Activated CD8-positive, alpha-beta T cell treated with anti-CD3 and anti-CD28 coated beads, Interleukin-2, amount 10 ng/mL, durations not matched to agents 7 days and 5 days (primary cell): Measurements from ENCODE around the gene CTNNA3. TPM values are rescaled to one million over a fixed set of nuclear protein-coding genes. Genes with fewer than 3 reads are reported as not detected.

Experiments
- ATAC-seq: fragments of 150-1000 bp; cut with Tn5 transposase; one replicate; pipeline ENCODE4 v1.10.0; 2021; ENCODE audit warnings: moderate library complexity
- CTCF ChIA-PET: fragments of 350-600 bp; sonication (Branson Sonifier 250); formaldehyde crosslinking; loops from one replicate; lab custom pipeline; 2021; ENCODE audit warnings: antibody characterized with exemption; lab: Charles Lee
- POLR2A ChIA-PET: fragments of 350-600 bp; sonication (Branson Sonifier 250); formaldehyde crosslinking; loops from one replicate; lab custom pipeline; 2021; ENCODE audit warnings: antibody characterized with exemption; lab: Charles Lee
- DNase-seq: peaks from one replicate; pipeline ENCODE4 v3.0.0-alpha.2; 2020
- H3K27ac Mint-ChIP-seq: one replicate; pipeline ENCODE4 v1.8.0; 2021; ENCODE audit warnings: mild to moderate bottlenecking, mixed read lengths
- H3K27me3 Mint-ChIP-seq: one replicate; pipeline ENCODE4 v1.8.0; 2021; ENCODE audit warnings: low read depth, mixed read lengths
- H3K36me3 Mint-ChIP-seq: one replicate; pipeline ENCODE4 v1.8.0; 2021; ENCODE audit warnings: low read depth, mixed read lengths
- H3K4me1 Mint-ChIP-seq: one replicate; pipeline ENCODE4 v1.8.0; 2021; ENCODE audit warnings: low read depth, mixed read lengths
- H3K4me3 Mint-ChIP-seq: one replicate; pipeline ENCODE4 v1.8.0; 2021; ENCODE audit warnings: mild to moderate bottlenecking, mixed read lengths
- H3K9me3 Mint-ChIP-seq: one replicate; pipeline ENCODE4 v1.8.0; 2022; ENCODE audit warnings: mixed read lengths; ENCODE audit not compliant: insufficient read depth
- total RNA-seq, 2 experiments: library from RNA; stranded (reverse); gene quantifications; one replicate each; pipeline ENCODE4 v1.2.3, GENCODE V29; 2021

CTNNA3 gene
- total RNA-seq, 2 experiments from 2014 or later = 1.3 to 2.6 TPM

- Mint-ChIP-seq H3K36me3 (no peaks in the 10 kb centered on the region), H3K27me3 (no peaks in the 10 kb centered on the region), H3K9me3 (peaks cover 15% of the 10 kb centered on the region), H3K4me3 (no peak overlapping the region), H3K27ac (no peak overlapping the region), H3K4me1 (no peaks in the 10 kb centered on the region)
- POLR2A ChIA-PET = no interaction called here
- DNase-seq (no peak), ATAC-seq (no peak)
- CTCF ChIA-PET = no interaction called here
Measured at GRCh38 chr10:66041771-66042170, 1654.2 kb downstream of the CTNNA3 start.

DNA sequence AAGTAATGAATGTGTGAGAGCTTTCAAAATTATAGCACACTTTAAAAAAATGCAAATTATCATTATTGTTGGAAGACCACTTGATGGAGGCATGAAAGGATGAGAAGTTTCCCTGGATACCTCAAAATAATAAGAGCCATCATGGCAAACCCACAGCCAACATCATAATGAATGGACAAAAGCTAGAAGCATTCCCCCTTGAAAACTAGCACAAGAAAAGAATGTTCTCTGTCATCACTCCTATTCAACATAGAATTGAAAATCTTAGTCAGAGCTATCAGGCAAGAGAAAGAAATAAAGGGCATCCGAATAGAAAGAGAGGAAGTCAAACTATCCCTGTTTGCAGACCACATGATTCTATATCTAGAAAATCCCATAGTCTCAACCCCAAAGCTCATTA is 1657.4 kb downstream of the CTNNA3 start:
- H3K27me3 Mint-ChIP-seq = no peaks in the 10 kb centered on the region
- H3K36me3 Mint-ChIP-seq = no peaks in the 10 kb centered on the region
- ATAC-seq = no peak
- POLR2A ChIA-PET = no interaction called here
- H3K27ac Mint-ChIP-seq = no peak overlapping the region
- no peak overlapping the region for H3K4me3 Mint-ChIP-seq
- CTCF ChIA-PET = no interaction called here
- H3K9me3 Mint-ChIP-seq = peaks cover 6% of the 10 kb centered on the region
- no peak for DNase-seq
- H3K4me1 Mint-ChIP-seq = no peaks in the 10 kb centered on the region

- ATAC-seq (no peak), DNase-seq (no peak)
- POLR2A ChIA-PET = no interaction called here
- H3K4me3 Mint-ChIP-seq = no peak overlapping the region
- H3K4me1 Mint-ChIP-seq = no peaks in the 10 kb centered on the region
- peaks cover 15% of the 10 kb centered on the region for H3K9me3 Mint-ChIP-seq
- no peaks in the 10 kb centered on the region for H3K36me3 Mint-ChIP-seq
- CTCF ChIA-PET = no interaction called here
- no peaks in the 10 kb centered on the region for H3K27me3 Mint-ChIP-seq
- H3K27ac Mint-ChIP-seq = no peak overlapping the region
Measured at GRCh38 chr10:66026321-66026720, 1669.7 kb downstream of the CTNNA3 start.

GRCh38 chr10:66025186-66025585 is 1670.8 kb downstream of the CTNNA3 start:
- POLR2A ChIA-PET = no interaction called here
- no peak overlapping the region for H3K27ac Mint-ChIP-seq
- ATAC-seq (no peak), DNase-seq (no peak)
- no peaks in the 10 kb centered on the region for H3K27me3 Mint-ChIP-seq
- no peaks in the 10 kb centered on the region for H3K4me1 Mint-ChIP-seq
- H3K4me3 Mint-ChIP-seq = no peak overlapping the region
- peaks cover 12% of the 10 kb centered on the region for H3K9me3 Mint-ChIP-seq
- CTCF ChIA-PET = no interaction called here
- H3K36me3 Mint-ChIP-seq = no peaks in the 10 kb centered on the region

DNA sequence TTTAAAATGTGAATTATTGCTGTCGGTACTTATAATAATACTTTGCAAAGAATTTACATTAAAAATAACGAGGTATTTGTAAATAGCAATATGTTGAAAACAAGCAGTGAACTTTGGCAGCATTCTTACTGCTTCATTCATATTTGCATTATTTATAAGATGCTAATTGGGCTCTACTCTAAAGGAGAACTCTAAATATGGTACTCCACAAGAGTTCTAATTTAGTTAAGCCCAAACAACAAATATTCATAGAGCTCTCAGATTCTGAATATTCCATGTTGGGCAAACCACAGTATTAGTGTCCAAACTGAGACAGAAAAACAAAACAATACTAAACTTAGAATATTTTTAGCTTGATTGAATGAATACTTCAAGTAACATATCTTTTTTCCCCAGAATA is 1674.6 kb downstream of the CTNNA3 start:
- CTCF ChIA-PET = no interaction called here

GRCh38 chr10:66008221-66008620 is 1687.8 kb downstream of the CTNNA3 start:
- Mint-ChIP-seq H3K27me3 (no peaks in the 10 kb centered on the region), H3K4me1 (no peaks in the 10 kb centered on the region), H3K9me3 (no peaks in the 10 kb centered on the region), H3K4me3 (no peak overlapping the region), H3K27ac (no peak overlapping the region), H3K36me3 (no peaks in the 10 kb centered on the region)
- DNase-seq = no peak
- ChIA-PET POLR2A (no interaction called here), CTCF (no interaction called here)
- ATAC-seq = no peak

More for the DNA sequence above, 1674.6 kb downstream of the CTNNA3 start:
- Mint-ChIP-seq H3K27me3 (no peaks in the 10 kb centered on the region), H3K4me3 (no peak overlapping the region), H3K4me1 (no peaks in the 10 kb centered on the region), H3K27ac (no peak overlapping the region), H3K9me3 (peaks cover 7% of the 10 kb centered on the region), H3K36me3 (no peaks in the 10 kb centered on the region)
- ATAC-seq (no peak), DNase-seq (no peak)
- POLR2A ChIA-PET = no interaction called here

- Mint-ChIP-seq H3K4me1 (no peaks in the 10 kb centered on the region), H3K9me3 (no peaks in the 10 kb centered on the region), H3K36me3 (no peaks in the 10 kb centered on the region), H3K27me3 (no peaks in the 10 kb centered on the region), H3K27ac (no peak overlapping the region), H3K4me3 (no peak overlapping the region)
- ChIA-PET POLR2A (no interaction called here), CTCF (no interaction called here)
- ATAC-seq (no peak), DNase-seq (no peak)
Measured at GRCh38 chr10:66006411-66006810, 1689.6 kb downstream of the CTNNA3 start.

GRCh38 chr10:65993451-65993850 is 1702.5 kb downstream of the CTNNA3 start:
- POLR2A ChIA-PET = no interaction called here
- H3K36me3 Mint-ChIP-seq = no peaks in the 10 kb centered on the region
- no peak for ATAC-seq
- no peak for DNase-seq
- H3K4me1 Mint-ChIP-seq = no peaks in the 10 kb centered on the region
- CTCF ChIA-PET = no interaction called here
- no peaks in the 10 kb centered on the region for H3K27me3 Mint-ChIP-seq
- peaks cover 32% of the 10 kb centered on the region for H3K9me3 Mint-ChIP-seq
- H3K27ac Mint-ChIP-seq = no peak overlapping the region
- no peak overlapping the region for H3K4me3 Mint-ChIP-seq

- Mint-ChIP-seq H3K9me3 (peaks cover 12% of the 10 kb centered on the region), H3K4me1 (no peaks in the 10 kb centered on the region), H3K4me3 (no peak overlapping the region), H3K27me3 (no peaks in the 10 kb centered on the region), H3K27ac (no peak overlapping the region), H3K36me3 (no peaks in the 10 kb centered on the region)
- ChIA-PET CTCF (no interaction called here), POLR2A (no interaction called here)
- DNase-seq (no peak), ATAC-seq (no peak)
Measured at GRCh38 chr10:65968871-65969270, 1727.1 kb downstream of the CTNNA3 start.

DNA sequence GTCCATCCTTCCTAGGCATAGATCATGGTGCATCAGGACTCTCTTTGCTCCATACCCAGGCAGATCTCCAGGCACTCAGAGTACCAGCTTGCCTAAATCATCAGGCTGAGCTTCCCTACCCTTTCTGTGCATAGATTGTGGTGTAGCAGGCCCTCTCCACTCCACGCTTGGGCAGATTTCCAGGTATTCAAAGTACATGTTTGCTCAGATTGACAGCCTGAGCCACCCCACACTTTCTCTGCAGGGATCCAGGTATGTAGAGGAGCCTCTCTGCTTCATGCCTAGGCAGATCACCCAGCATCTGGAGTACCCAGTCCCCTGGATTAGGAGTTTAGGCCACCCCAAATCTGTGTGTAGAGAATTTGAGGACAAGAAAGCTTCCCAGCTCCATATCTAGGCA is 1727.6 kb downstream of the CTNNA3 start:
- Mint-ChIP-seq H3K36me3 (no peaks in the 10 kb centered on the region), H3K4me3 (no peak overlapping the region), H3K9me3 (peaks cover 15% of the 10 kb centered on the region), H3K27ac (no peak overlapping the region), H3K27me3 (no peaks in the 10 kb centered on the region), H3K4me1 (no peaks in the 10 kb centered on the region)
- DNase-seq (no peak), ATAC-seq (no peak)
- CTCF ChIA-PET = no interaction called here
- POLR2A ChIA-PET = no interaction called here

GRCh38 chr10:65964205-65964604 is 1731.8 kb downstream of the CTNNA3 start:
- Mint-ChIP-seq H3K4me3 (no peak overlapping the region), H3K4me1 (no peaks in the 10 kb centered on the region), H3K9me3 (peaks cover 17% of the 10 kb centered on the region), H3K27ac (no peak overlapping the region), H3K27me3 (no peaks in the 10 kb centered on the region), H3K36me3 (no peaks in the 10 kb centered on the region)
- ChIA-PET POLR2A (no interaction called here), CTCF (no interaction called here)
- ATAC-seq (no peak), DNase-seq (no peak)

- no peaks in the 10 kb centered on the region for H3K36me3 Mint-ChIP-seq
- CTCF ChIA-PET = no interaction called here
- peaks cover 17% of the 10 kb centered on the region for H3K9me3 Mint-ChIP-seq
- ATAC-seq (no peak), DNase-seq (no peak)
- no peak overlapping the region for H3K4me3 Mint-ChIP-seq
- no peaks in the 10 kb centered on the region for H3K27me3 Mint-ChIP-seq
- H3K4me1 Mint-ChIP-seq = no peaks in the 10 kb centered on the region
- POLR2A ChIA-PET = no interaction called here
- H3K27ac Mint-ChIP-seq = no peak overlapping the region
Measured at GRCh38 chr10:65952086-65952485, 1743.9 kb downstream of the CTNNA3 start.

DNA sequence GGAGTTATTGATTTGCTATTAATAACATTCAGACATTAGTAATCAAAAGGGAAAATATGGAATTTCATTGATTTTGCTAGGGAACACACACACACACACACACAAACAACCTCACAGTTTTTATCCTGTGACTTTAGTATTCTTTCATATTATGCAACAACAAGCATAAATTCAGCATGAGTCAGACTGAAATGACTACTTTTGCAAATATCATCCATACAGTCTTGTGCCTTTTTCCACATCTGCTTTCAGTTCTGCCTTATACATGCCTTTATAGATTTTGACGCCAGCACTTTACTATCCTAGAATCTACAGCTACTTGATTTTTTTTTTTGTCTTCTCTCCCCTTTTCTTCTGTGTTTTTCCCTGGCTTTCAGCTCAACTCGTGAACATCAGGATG is 1745.9 kb downstream of the CTNNA3 start:
- Mint-ChIP-seq H3K36me3 (no peaks in the 10 kb centered on the region), H3K9me3 (peaks cover 11% of the 10 kb centered on the region), H3K27ac (no peak overlapping the region), H3K4me3 (no peak overlapping the region), H3K27me3 (no peaks in the 10 kb centered on the region), H3K4me1 (no peaks in the 10 kb centered on the region)
- DNase-seq (no peak), ATAC-seq (no peak)
- ChIA-PET POLR2A (no interaction called here), CTCF (no interaction called here)
